GM18870 (cell line): ENCODE results near the gene SLAMF1.
"Not testable (repeated sequence)": the region's sequence is repeated elsewhere in the genome, so short reads cannot be mapped to it uniquely, and the experiment has no call there.

Experiments used
- ATAC-seq: cut with Tn5 transposase; IDR thresholded peaks from one replicate; pipeline ENCODE4 v1.9.1; 2021; ENCODE audit warnings: moderate library complexity; ENCODE audit not compliant: unreplicated experiment

The SLAMF1 gene

GRCh38 chr1:160665330-160666078 lies 18.7 kb upstream of the SLAMF1 start:
- ATAC-seq: no peak

DNA sequence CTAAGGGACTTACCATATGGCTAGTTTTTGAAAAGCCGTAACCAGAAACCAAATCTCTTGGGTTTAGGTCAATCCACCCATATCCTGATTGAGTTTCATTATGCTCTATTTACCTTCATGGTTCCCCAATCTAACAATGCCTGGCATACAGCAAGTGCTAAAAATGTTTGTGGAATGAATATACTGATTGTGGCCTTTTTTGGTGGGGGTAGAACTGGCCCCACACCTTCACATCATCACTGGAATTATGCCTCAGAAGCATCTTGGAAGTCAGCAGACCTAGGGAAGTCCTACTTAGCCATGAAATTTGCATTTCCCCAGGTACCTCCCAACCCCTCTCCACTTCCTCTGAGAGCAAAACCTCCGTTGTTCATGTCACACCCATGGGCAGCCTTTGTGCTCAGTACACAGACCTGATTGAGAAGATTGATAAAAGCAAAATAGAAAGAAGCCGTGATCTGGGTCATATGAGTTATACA lies 17.8 kb upstream of the SLAMF1 start:
- ATAC-seq: peak; percentile 59

DNA sequence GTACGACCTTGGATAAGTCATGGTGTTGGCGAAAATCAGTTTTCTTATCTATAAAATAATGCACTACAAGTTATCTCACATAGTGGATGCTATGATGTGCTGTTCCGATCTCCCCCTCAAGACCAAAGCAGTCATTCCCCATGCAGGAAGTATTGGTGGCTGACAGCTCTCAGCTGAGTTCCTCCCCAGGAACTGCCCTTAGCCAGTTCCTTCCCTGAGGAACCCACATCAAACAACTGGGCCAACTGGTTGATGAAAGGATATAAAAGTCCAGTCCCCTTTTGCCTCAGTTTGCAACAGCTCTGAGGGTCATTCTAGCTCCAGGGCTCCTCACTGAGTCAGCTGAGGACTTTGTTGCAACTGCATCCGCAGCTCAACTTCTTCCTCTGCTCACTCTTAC lies 16.1 kb upstream of the SLAMF1 start:
- ATAC-seq: no peak

DNA sequence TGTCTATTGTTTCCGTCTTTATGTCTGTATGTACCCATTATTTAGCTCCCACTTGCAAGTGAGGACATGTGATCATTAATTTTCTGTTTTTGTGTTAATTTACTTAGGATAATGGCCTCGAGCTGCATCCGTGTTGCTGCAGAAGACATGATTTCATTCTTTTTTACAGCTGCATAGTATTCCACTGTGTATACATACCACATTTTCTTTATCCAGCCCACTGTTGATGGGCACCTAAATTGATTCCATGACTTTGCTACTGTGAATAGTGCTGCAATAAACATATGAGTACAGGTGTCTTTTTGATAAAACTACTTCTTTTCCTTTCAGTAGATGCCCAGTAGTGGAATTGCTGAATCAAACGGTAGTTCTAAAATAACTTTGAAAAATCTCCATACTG lies 12.7 kb upstream of the SLAMF1 start:
- ATAC-seq: no peak

DNA sequence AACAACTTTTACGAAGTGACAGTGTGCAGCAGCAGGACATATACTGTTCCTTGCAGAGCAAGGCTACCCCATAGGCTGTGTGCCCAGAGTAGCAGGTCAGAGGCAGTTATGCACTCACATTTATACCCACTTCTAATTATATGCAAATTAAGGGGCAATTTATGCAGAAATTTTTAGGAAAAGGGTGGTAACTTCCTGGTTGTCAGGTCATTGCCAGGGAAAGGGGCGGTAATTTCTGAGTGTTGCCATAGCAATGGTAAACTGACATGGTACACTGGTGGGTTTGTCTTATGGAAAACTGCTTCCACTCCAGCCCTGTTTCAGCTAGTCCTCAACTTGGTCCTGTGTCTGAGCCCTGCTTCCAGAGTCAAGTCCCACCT lies 12.0 kb upstream of the SLAMF1 start:
- no peak for ATAC-seq

DNA sequence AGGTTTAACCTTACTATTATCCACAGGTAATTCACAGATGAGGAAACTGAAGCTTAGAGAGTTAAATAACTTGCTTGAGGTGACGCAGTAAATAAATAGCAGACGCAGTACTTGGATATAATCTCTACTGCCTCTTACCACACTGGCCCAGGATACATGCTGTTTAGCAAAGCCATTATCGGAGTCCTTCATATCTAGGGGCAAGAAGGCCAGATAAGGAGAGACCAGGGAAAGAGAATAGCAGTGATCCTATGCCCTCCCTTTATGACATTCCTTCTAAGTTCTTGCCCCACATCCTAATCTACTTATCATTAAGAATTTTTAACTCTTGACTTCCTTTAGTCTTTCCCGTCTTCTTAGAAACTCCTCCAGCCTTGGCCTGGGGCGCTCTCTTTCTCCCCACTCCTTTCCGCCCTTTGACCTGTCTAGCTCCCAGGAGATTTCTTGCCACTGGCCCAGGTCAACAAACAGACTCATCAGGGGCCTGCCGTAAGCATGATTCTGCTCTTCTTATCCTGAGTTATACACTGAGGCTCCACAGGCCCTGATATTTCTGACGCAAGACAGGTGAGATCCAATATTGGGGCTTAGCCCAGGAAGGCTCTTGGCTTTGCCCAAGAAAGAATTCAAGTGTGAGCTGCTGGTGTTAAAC lies 11.4 kb upstream of the SLAMF1 start:
- ATAC-seq: no peak

- no peak for ATAC-seq
Measured at GRCh38 chr1:160657250-160657781, 10.5 kb upstream of the SLAMF1 start.

DNA sequence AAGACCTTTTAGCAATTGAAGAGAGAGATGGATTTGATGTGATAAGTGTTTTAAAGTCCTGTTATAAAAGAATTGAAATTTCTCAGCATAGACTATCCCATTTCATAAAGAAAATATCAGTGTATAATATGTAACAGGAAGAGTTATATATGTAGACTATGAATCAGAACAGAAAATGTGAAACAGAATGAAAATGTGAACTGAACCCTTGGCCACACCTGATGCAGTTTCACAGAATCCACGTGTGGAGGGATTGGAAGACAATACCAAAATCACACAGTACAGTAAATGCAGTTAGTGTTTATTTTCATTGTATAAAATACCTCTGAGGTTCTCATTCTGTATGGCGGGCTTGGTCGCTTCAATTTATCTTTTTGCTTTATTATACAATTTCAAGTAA lies 9.9 kb upstream of the SLAMF1 start:
- ATAC-seq: no peak

- no peak for ATAC-seq
Measured at GRCh38 chr1:160653620-160654016, 6.8 kb upstream of the SLAMF1 start.

DNA sequence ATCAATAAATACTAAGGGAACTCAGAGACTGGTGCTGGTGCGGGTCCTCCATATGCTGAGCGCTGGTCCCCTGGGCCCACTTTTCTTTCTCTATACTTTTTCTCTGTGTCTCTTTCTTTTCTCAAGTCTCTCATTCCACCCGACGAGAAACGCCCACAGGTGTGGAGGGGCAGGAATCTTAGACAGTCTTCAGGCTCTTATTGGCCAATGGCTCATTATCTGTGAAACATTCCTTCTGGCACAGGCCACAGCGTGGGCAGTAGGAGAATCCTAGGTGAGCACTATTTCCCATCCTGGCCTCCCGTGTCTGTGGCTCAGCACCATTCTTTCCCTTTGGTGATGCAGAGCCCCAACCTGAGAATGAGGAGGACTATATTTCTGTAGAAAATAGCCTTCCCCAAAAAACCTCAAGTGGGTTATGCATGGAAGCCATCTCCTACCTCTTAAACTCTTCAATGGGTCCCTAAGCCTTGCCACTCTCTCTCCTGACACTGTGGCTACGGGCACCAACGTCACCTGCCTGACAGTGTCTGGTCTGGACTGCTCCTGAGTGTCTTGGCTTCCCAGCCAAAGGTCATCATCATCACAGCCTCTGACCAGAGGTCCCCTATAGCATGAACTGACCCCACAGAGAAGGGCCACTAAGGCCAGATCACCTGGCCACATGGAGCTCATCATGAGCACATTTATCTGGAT lies 6.2 kb upstream of the SLAMF1 start:
- no peak for ATAC-seq

DNA sequence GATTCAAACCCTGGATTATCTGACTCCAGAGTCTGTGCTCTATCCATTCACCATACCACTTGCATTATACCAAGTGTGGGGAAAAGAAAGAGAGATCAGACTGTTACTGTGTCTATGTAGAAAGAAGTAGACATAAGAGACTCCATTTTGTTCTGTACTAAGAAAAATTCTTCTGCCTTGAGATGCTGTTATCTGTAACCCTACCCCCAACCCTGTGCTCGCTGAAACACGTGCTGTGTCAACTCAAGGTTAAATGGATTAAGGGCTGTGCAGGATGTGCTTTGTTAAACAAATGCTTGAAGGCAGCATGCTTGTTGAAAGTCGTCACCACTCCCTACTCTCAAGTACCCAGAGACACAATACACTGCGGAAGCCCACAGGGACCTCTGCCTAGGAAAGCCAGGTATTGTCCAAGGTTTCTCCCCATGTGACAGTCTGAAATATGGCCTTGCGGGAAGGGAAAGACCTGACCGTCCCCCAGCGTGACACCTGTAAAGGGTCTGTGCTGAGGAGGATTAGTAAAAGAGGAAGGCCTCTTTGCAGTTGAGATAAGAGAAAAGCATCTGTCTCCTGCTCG lies 5.3 kb upstream of the SLAMF1 start:
- ATAC-seq: not testable (repeated sequence)

- no peak for ATAC-seq
Measured at GRCh38 chr1:160651433-160652064, 4.7 kb upstream of the SLAMF1 start.

GRCh38 chr1:160647329-160647720 lies 481 bp upstream of the SLAMF1 start:
- peak; percentile 2 for ATAC-seq

DNA sequence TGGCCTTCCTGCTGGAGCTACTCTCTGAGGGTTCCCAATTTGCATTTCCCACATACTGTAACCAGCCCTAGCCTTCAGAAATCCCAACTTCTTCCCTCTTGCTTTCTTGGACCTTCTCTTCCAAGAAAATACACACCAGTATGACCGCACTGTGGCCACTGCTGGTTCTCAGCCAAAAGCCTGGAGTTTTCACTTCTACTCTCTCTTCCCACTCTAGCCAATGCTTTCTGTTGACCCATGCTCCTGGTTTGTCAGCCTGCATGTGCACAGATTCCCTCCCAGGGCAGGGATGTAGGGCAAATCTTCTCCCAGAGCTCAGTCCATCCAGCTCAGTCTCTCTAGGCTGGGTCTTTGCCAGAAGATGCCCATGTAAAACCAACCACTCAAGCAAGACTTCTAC lies 664 bp downstream of the SLAMF1 start:
- ATAC-seq: no peak

DNA sequence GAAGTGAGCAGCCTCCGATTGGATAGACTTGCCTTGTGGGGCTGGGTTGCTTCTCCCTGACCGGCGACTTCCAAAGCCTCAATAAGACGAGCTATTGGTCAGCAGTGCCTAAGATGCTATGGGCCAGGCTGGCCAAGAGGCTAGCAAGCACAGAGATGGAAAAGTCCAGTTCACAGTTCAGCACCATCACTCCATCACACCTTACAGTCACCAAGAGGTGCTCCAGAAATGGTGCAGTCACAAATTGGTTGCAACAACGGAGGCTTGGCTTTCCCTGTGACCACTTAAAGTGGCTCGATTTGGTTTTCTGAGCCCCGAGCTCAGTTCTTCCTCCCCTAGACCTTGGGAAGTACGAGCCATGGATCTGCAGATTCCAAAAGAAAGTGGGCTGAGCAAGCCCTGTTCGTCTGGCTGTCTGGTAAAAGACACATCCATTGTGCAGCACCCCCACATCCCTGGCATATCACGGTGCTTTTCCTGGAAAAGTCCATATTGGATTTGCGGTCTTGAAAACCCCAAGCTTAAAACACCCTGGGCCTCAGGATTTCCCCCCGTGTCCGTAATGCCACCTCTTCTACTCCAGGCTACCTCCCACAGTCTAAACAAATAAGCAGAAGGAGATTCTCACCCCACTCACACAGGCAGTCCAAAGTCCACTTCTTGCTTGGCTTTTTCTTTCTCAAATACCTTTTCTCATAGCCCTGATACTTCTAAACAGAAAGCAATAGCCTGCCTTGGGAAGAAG lies 1.3 kb downstream of the SLAMF1 start:
- ATAC-seq: no peak

DNA sequence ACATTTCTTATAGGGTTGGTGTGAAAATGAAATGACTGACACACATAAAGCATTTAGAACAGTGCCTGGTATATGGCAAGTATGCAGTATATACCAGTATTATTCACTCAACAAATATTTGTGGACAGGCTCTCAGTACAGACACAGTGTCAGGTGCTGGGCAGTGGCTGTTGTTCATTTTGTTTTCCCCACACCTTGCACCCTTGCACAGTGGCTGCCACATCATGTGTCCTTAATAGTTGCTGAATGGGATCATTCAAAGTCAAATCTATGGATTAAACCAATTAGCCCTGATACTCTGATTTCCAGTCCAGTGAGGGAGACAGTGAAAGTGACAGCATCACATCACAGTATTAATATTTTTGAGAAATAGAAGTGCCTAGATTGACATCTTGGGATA lies 2.4 kb downstream of the SLAMF1 start:
- ATAC-seq: no peak

GRCh38 chr1:160643138-160643537 lies 3.7 kb downstream of the SLAMF1 start:
- ATAC-seq: no peak

- no peak for ATAC-seq
Measured at GRCh38 chr1:160642281-160642644, 4.6 kb downstream of the SLAMF1 start.

- no peak for ATAC-seq
Measured at GRCh38 chr1:160641323-160642280, 5.2 kb downstream of the SLAMF1 start.
